HepG2 (cell line): ENCODE data around the gene SERINC4. TPM values are rescaled to one million over a fixed set of nuclear protein-coding genes. Genes with fewer than 3 reads are reported as not detected.
"Not testable (repeated sequence)": the region's sequence is repeated elsewhere in the genome, so short reads cannot be mapped to it uniquely, and the experiment has no call there.

Experiments used
- ATAC-seq: fragments of 200-7000 bp; cut with Tn5 transposase; 3 replicates; pipeline ENCODE4 v1.9.1; 2020; ENCODE audit warnings: mild to moderate bottlenecking, moderate library complexity
- BruUV-seq: library from RNA; stranded (reverse); fragments of 400-500 nt; replicated peaks from 2 replicates; lab custom pipeline; 2021; lab: Mats Ljungman, UMichigan
- CTCF ChIA-PET: fragments of 300-600 bp; formaldehyde crosslinking; extraction: SDS; loops from one replicate; lab custom pipeline; 2021; ENCODE audit warnings: low total read pairs, inconsistent platforms, low intra/inter-chr PET ratio; lab: Yijun Ruan, JAX
- POLR2A ChIA-PET: fragments of 350-600 bp; sonication (Branson Sonifier 250); formaldehyde crosslinking; loops from one replicate; lab custom pipeline; 2020; ENCODE audit warnings: antibody characterized with exemption, inconsistent platforms; lab: Yijun Ruan, JAX
- DNase-seq: peaks from one replicate; pipeline ENCODE4 v3.0.0-alpha.2; 2015; ENCODE audit warnings: low spot score
- FAIRE-seq: peaks from 3 replicates; lab custom pipeline; 2011; peaks lifted over from hg19 to GRCh38; lab: Jason Lieb, UNC
- H2AFZ ChIP-seq: one replicate; pipeline ENCODE4 v1.6.1; 2011; ENCODE audit warnings: low read length, inconsistent platforms
- H3K27ac ChIP-seq: fragments of 300-600 bp; 3 replicates; pipeline ENCODE4 v1.8.0; 2011; ENCODE audit warnings: mixed run types, mild to moderate bottlenecking, mixed read lengths, low read length, inconsistent platforms; ENCODE audit not compliant: insufficient read depth; ENCODE audit errors: extremely low read length
- H3K27me3 ChIP-seq, 2 experiments: fragments of 200-600 bp in 1 of 2; 2 replicates in 1 of 2; 3 replicates in 1 of 2; pipeline versions ENCODE4 v1.6.0 to v1.8.0; 2011; ENCODE audit warnings: low read length in 2 of 2, mild to moderate bottlenecking in 2 of 2, moderate library complexity in 2 of 2, inconsistent platforms in 1 of 2; ENCODE audit not compliant: insufficient read depth in 2 of 2, control insufficient read depth in 1 of 2
- H3K36me3 ChIP-seq, 2 experiments: fragments of 200-600 bp in 1 of 2; replicated peaks in 1 of 2; 2 replicates in 1 of 2; 3 replicates in 1 of 2; pipeline versions ENCODE4 v1.5.1 to v1.8.0; 2011; ENCODE audit warnings: low read length in 2 of 2, inconsistent platforms in 1 of 2; ENCODE audit not compliant: insufficient read depth in 2 of 2, control insufficient read depth in 1 of 2
- H3K4me1 ChIP-seq: 2 replicates; pipeline ENCODE4 v1.5.1; 2012; ENCODE audit warnings: low read length, inconsistent platforms; ENCODE audit not compliant: insufficient read depth
- H3K4me2 ChIP-seq: 2 replicates; pipeline ENCODE4 v1.6.0; 2011; ENCODE audit warnings: low read depth, low read length, inconsistent platforms
- H3K4me3 ChIP-seq, 3 experiments: fragments of 200-600 bp in 1 of 3; sonication (generic), shearing (Covaris generic) in 1 of 3; replicated peaks in 1 of 3; 2 replicates each; pipeline ENCODE4 v1.5.1; 2011 to 2016; ENCODE audit warnings: low read length in 3 of 3, inconsistent platforms in 2 of 3, low read depth in 2 of 3, mild to moderate bottlenecking in 2 of 3, control low read depth in 1 of 3, mixed read lengths in 1 of 3; ENCODE audit not compliant: insufficient read depth in 1 of 3
- H3K79me2 ChIP-seq: one replicate; pipeline ENCODE4 v1.6.1; 2011; ENCODE audit warnings: low read length, inconsistent platforms; ENCODE audit not compliant: insufficient read depth
- H3K9ac ChIP-seq: 2 replicates; pipeline ENCODE4 v1.6.0; 2011; ENCODE audit warnings: mild to moderate bottlenecking, low read depth, low read length, inconsistent platforms; ENCODE audit not compliant: insufficient read depth
- H3K9me3 ChIP-seq: 2 replicates; pipeline ENCODE4 v1.5.1; 2012; ENCODE audit warnings: mild to moderate bottlenecking, low read length
- H4K20me1 ChIP-seq: 2 replicates; pipeline ENCODE4 v1.6.0; 2011; ENCODE audit warnings: inconsistent platforms, mild to moderate bottlenecking, low read length, moderate library complexity; ENCODE audit not compliant: insufficient read depth
- CCDC6 ChIP-seq: sonication (generic); formaldehyde crosslinking; IDR thresholded peaks from 2 replicates; pipeline ENCODE4 v1.8.1; 2022; ENCODE audit warnings: mild to moderate bottlenecking, missing genetic modification reagents, moderate library complexity
- EP300 ChIP-seq, 3 experiments: sonication (generic) in 1 of 3; formaldehyde crosslinking in 1 of 3; IDR thresholded peaks; 2 replicates each; pipeline versions ENCODE4 v1.5.1 to v1.6.1; 2011 to 2020; ENCODE audit warnings: low read depth in 2 of 3, low read length in 2 of 3, borderline replicate concordance in 1 of 3, improper control_type of control experiment in 1 of 3, mild to moderate bottlenecking in 1 of 3, missing genetic modification reagents in 1 of 3, moderate library complexity in 1 of 3
- FOSL2 ChIP-seq: sonication (generic); formaldehyde crosslinking; IDR thresholded peaks from 2 replicates; pipeline ENCODE4 v1.4.0; 2020; ENCODE audit warnings: missing genetic modification reagents
- GATA4 ChIP-seq: sonication (generic); IDR thresholded peaks from 2 replicates; pipeline ENCODE4 v1.6.1; 2016; ENCODE audit warnings: antibody characterized with exemption, low read depth, borderline replicate concordance
- KLF12 ChIP-seq: sonication (generic); formaldehyde crosslinking; IDR thresholded peaks from 2 replicates; pipeline ENCODE4 v1.4.0; 2020; ENCODE audit warnings: missing genetic modification reagents, borderline replicate concordance
- MAZ ChIP-seq, 2 experiments: sonication (generic) in 1 of 2; formaldehyde crosslinking in 1 of 2; IDR thresholded peaks; 2 replicates each; pipeline versions ENCODE4 v1.5.0 to v1.6.1; 2012 to 2020; ENCODE audit warnings: low read depth in 2 of 2, mild to moderate bottlenecking in 2 of 2, borderline replicate concordance in 1 of 2, improper control_type of control experiment in 1 of 2, low read length in 1 of 2, missing genetic modification reagents in 1 of 2, moderate library complexity in 1 of 2
- RARA ChIP-seq: IDR thresholded peaks from 2 replicates; pipeline ENCODE4 v1.6.1; 2016; ENCODE audit warnings: missing genetic modification reagents, missing compliant biosample characterization
- REST ChIP-seq, 2 experiments: IDR thresholded peaks; 2 replicates each; pipeline ENCODE4 v1.6.1; 2011 to 2012; ENCODE audit warnings: low read length in 2 of 2, borderline replicate concordance in 1 of 2, low read depth in 1 of 2, mild to moderate bottlenecking in 1 of 2, moderate library complexity in 1 of 2
- ZNF556 ChIP-seq: sonication (generic); formaldehyde crosslinking; IDR thresholded peaks from 2 replicates; pipeline ENCODE4 v1.4.0; 2020; ENCODE audit warnings: mild to moderate bottlenecking, missing genetic modification reagents, borderline replicate concordance
- WGBS: methylation state at CpG from one replicate; pipeline ENCODE4 v1.1.6; 2017; ENCODE audit warnings: low lambda C conversion rate; 5-methylcytosine and 5-hydroxymethylcytosine counted together
- in situ Hi-C: cut with HindIII; loops from 2 replicates; pipeline ENCODE4 v1.10.0; 2017; ENCODE audit warnings: low pct_unique_long_range_greater_than_20kb; ENCODE audit not compliant: extremely low pct_ligation_motif_present
- intact Hi-C: fragments of 100-400 bp; cut with micrococcal nuclease; formaldehyde crosslinking; loops from one replicate; pipeline ENCODE4 v1.10.0; 2022; ENCODE audit not compliant: unreplicated experiment
- polyA plus RNA-seq, 8 experiments: library from polyadenylated mRNA; depleted of rRNA in 3 of 8; stranded (reverse) in 7 of 8; unstranded in 1 of 8; fragments of >200 nt; fragmentation: Illumina TruSeq in 4 of 8; extraction: Trizol in 4 of 8; gene quantifications; 2 replicates each; pipeline versions ENCODE4 v1.2.1 to v1.2.3, GENCODE V29; 2011 to 2016; ENCODE audit warnings: low read depth in 4 of 8, missing spikeins in 1 of 8, mixed read lengths in 1 of 8; ENCODE audit not compliant: insufficient read depth in 1 of 8
- total RNA-seq, 5 experiments: library from RNA; depleted of rRNA; stranded (reverse); fragments of >200 nt; fragmentation: Illumina TruSeq; extraction: Trizol; gene quantifications; 2 replicates each; pipeline ENCODE4 v1.2.3, GENCODE V29; 2016; ENCODE audit warnings: low read depth in 1 of 5
- TF ChIP-seq, protein P1 (sequence below): IDR thresholded peaks from 2 replicates; pipeline ENCODE4 v1.6.1; 2018; ENCODE audit warnings: missing genetic modification reagents, mild to moderate bottlenecking, missing compliant biosample characterization
- TF ChIP-seq, protein P2 (sequence below): sonication (generic); formaldehyde crosslinking; IDR thresholded peaks from 2 replicates; pipeline ENCODE4 v1.8.1; 2023; ENCODE audit warnings: mild to moderate bottlenecking, missing genetic modification reagents
- TF ChIP-seq, protein P3 (sequence below): sonication (generic); formaldehyde crosslinking; IDR thresholded peaks from 2 replicates; pipeline ENCODE4 v1.4.0; 2020; ENCODE audit warnings: low read depth, mild to moderate bottlenecking, missing genetic modification reagents

Gene SERINC4
- total and polyA plus RNA-seq, 2 of the 13 experiments (the other 11 are each of a cell fraction or from before 2014, with no cell fraction given), result not detected

DNA sequence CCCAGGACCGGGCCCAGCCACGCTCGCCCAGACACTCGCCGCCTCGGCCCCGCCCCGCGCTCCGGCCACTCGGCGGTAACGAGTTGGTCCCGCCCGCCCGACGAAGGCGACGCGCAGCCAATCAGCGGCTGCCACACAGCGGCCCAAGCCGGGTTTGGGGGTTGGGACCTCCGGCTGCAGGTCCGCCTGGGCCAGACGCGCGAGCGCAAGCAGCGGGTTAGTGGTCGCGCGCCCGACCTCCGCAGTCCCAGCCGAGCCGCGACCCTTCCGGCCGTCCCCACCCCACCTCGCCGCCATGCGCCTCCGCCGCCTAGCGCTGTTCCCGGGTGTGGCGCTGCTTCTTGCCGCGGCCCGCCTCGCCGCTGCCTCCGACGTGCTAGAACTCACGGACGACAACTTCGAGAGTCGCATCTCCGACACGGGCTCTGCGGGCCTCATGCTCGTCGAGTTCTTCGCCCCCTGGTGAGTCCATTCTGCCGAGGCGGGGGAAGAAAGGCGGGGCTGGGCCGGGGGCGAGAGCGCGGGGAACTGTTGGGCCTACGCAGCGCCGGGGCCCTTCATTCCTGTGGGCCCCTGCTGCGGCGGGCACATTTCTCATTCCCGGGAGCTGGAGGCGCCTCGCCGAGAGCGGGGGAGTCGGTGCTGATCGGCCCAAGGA, 53.6 kb downstream of the SERINC4 start, which contains the start of gene PDIA3:
PDIA3 (plus strand) TSS at position 194 of the 658 bp plus-strand sequence; CDS start at position 296, 102 bp downstream.
- intact Hi-C loops; H2AFZ ChIP-seq; in situ Hi-C loops; H3K9me3 ChIP-seq; H3K36me3 ChIP-seq; BruUV-seq; FAIRE-seq; CTCF ChIA-PET; H3K27me3 ChIP-seq; TF ChIP-seq EP300 (IDR thresholded peaks at IDR 0.05; ENCODE audit: low read depth in 2 of 2, low read length in 2 of 2); MAZ (IDR thresholded peaks at IDR 0.05; ENCODE audit: borderline replicate concordance, low read depth, low read length): not testable (repeated sequence)
- DNase-seq (peak; percentile 84), ATAC-seq (peak; percentile 97)
- Histone ChIP-seq H4K20me1 (peaks cover 23% of the 10 kb centered on the region), H3K9ac (peak within 1 kb of the TSS; percentile 88), H3K4me2 (peak within 1 kb of the TSS; percentile 81), H3K79me2 (peaks cover 46% of the 10 kb centered on the region), H3K4me1 (peaks cover 37% of the 10 kb centered on the region), H3K4me3 (peak within 1 kb of the TSS; percentile 73 to 91 (median 85)), H3K27ac (peak within 1 kb of the TSS; percentile 85)
- WGBS, result 17% methylated on average over 15 of the region's 84 CpGs
- POLR2A ChIA-PET, result interaction anchor here (0.6 to 2.1 kb wide), 8 partner anchors 9 to 304 kb away, joined by 3 to 8 read pairs (median 4); partner anchors contain the start of genes ELL3, HYPK and SERINC4
- TF ChIP-seq RARA, result 0 out of 2 replicates have a peak, but pooled peaks have one; percentile 24
- peak; percentile 40; the same call in 1 of the 2 replicates for TF ChIP-seq EP300 (CRISPR knock-in tag; IDR thresholded peaks at IDR 0.05; ENCODE audit: borderline replicate concordance)
- TF ChIP-seq FOSL2 (CRISPR knock-in tag), result 0 out of 2 replicates have a peak, but pooled peaks have one; percentile 27
- peak; percentile 68; the same call in 1 of the 2 replicates for TF ChIP-seq ZNF556 (CRISPR knock-in tag)
- TF ChIP-seq, protein P1, sequence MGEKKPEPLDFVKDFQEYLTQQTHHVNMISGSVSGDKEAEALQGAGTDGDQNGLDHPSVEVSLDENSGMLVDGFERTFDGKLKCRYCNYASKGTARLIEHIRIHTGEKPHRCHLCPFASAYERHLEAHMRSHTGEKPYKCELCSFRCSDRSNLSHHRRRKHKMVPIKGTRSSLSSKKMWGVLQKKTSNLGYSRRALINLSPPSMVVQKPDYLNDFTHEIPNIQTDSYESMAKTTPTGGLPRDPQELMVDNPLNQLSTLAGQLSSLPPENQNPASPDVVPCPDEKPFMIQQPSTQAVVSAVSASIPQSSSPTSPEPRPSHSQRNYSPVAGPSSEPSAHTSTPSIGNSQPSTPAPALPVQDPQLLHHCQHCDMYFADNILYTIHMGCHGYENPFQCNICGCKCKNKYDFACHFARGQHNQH (CRISPR knock-in tag), result peak; percentile 46; the same call in 1 of the 2 replicates
- TF ChIP-seq, protein P2, sequence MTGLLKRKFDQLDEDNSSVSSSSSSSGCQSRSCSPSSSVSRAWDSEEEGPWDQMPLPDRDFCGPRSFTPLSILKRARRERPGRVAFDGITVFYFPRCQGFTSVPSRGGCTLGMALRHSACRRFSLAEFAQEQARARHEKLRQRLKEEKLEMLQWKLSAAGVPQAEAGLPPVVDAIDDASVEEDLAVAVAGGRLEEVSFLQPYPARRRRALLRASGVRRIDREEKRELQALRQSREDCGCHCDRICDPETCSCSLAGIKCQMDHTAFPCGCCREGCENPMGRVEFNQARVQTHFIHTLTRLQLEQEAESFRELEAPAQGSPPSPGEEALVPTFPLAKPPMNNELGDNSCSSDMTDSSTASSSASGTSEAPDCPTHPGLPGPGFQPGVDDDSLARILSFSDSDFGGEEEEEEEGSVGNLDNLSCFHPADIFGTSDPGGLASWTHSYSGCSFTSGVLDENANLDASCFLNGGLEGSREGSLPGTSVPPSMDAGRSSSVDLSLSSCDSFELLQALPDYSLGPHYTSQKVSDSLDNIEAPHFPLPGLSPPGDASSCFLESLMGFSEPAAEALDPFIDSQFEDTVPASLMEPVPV (CRISPR knock-in tag), result peak; percentile 44; the same call in 1 of the 2 replicates
- 0 out of 2 replicates have a peak, but pooled peaks have one; percentile 41 for TF ChIP-seq KLF12 (CRISPR knock-in tag)
- TF ChIP-seq, protein P3, sequence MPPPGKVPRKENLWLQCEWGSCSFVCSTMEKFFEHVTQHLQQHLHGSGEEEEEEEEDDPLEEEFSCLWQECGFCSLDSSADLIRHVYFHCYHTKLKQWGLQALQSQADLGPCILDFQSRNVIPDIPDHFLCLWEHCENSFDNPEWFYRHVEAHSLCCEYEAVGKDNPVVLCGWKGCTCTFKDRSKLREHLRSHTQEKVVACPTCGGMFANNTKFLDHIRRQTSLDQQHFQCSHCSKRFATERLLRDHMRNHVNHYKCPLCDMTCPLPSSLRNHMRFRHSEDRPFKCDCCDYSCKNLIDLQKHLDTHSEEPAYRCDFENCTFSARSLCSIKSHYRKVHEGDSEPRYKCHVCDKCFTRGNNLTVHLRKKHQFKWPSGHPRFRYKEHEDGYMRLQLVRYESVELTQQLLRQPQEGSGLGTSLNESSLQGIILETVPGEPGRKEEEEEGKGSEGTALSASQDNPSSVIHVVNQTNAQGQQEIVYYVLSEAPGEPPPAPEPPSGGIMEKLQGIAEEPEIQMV, result peak; percentile 96
- TF ChIP-seq GATA4, result 0 out of 2 replicates have a peak, but pooled peaks have one; percentile 46
- peak; percentile 87 for TF ChIP-seq MAZ (CRISPR knock-in tag; IDR thresholded peaks at IDR 0.05; ENCODE audit: low read depth)
- 0 out of 4 replicates have a peak, but pooled peaks of 1 of the 2 experiments have one; percentile 40 for TF ChIP-seq REST (IDR thresholded peaks at IDR 0.05; ENCODE audit: borderline replicate concordance in 1 of 2, low read depth in 1 of 2, low read length in 2 of 2)
- peak; percentile 69 for TF ChIP-seq CCDC6 (CRISPR knock-in tag)
